Hepatocyte (in vitro differentiated cells): Measurements from ENCODE around the gene MAN1B1. TPM values are rescaled to one million over a fixed set of nuclear protein-coding genes. Genes with fewer than 3 reads are reported as not detected.

Source experiments
- DNase-seq: peaks from one replicate; pipeline ENCODE4 v3.0.0-alpha.2; 2016; ENCODE audit warnings: low spot score
- H2AFZ ChIP-seq: fragments of 200-600 bp; sonication (generic); 2 replicates; pipeline ENCODE4 v1.6.0; 2016; ENCODE audit warnings: antibody characterized with exemption, mild to moderate bottlenecking
- H3K27ac ChIP-seq: fragments of 200-600 bp; sonication (generic); 2 replicates; pipeline ENCODE4 v1.5.1; 2016; ENCODE audit warnings: mild to moderate bottlenecking
- H3K27me3 ChIP-seq: fragments of 200-600 bp; sonication (generic); 2 replicates; pipeline ENCODE4 v1.6.1; 2016
- H3K36me3 ChIP-seq: fragments of 200-600 bp; sonication (generic); replicated peaks from 2 replicates; pipeline ENCODE4 v1.5.1; 2016; ENCODE audit warnings: low read depth; ENCODE audit not compliant: insufficient read depth
- H3K4me1 ChIP-seq: fragments of 200-600 bp; sonication (generic); 2 replicates; pipeline ENCODE4 v1.5.1; 2016; ENCODE audit warnings: mild to moderate bottlenecking, moderate library complexity; ENCODE audit not compliant: insufficient read depth
- H3K4me2 ChIP-seq: fragments of 200-600 bp; sonication (generic); 2 replicates; pipeline ENCODE4 v1.6.0; 2016
- H3K4me3 ChIP-seq: fragments of 200-600 bp; sonication (generic); 2 replicates; pipeline ENCODE4 v1.5.1; 2016; ENCODE audit warnings: mild to moderate bottlenecking
- H3K79me2 ChIP-seq: fragments of 200-600 bp; sonication (generic); 2 replicates; pipeline ENCODE4 v1.6.0; 2017; ENCODE audit warnings: mild to moderate bottlenecking
- H3K9me2 ChIP-seq: fragments of 200-600 bp; sonication (generic); replicated peaks from 2 replicates; pipeline ENCODE4 v1.6.0; 2017; ENCODE audit warnings: mild to moderate bottlenecking; ENCODE audit not compliant: insufficient read depth
- H3K9me3 ChIP-seq: fragments of 200-600 bp; sonication (generic); 2 replicates; pipeline ENCODE4 v1.5.1; 2016; ENCODE audit warnings: low read depth, mild to moderate bottlenecking
- H4K20me1 ChIP-seq: fragments of 200-600 bp; sonication (generic); 2 replicates; pipeline ENCODE4 v1.6.0; 2016; ENCODE audit warnings: mild to moderate bottlenecking; ENCODE audit not compliant: insufficient read depth, poor library complexity, severe bottlenecking
- EZH2 ChIP-seq: fragments of 200-600 bp; sonication (generic); IDR thresholded peaks from 2 replicates; pipeline ENCODE4 v1.6.1; 2016; ENCODE audit warnings: antibody characterized with exemption, mild to moderate bottlenecking, borderline replicate concordance
- EZH2phosphoT487 ChIP-seq: fragments of 200-600 bp; sonication (generic); IDR thresholded peaks from one replicate; pipeline ENCODE4 v1.6.1; 2018; ENCODE audit warnings: antibody characterized with exemption, mild to moderate bottlenecking, low read depth, moderate library complexity; ENCODE audit not compliant: unreplicated experiment, severe bottlenecking
- whole genome bisulfite sequencing: methylation state at CpG from one replicate; pipeline ENCODE4 v1.1.6; 2016; ENCODE audit warnings: low lambda C conversion rate; ENCODE audit errors: missing lambda C conversion rate; 5-methylcytosine and 5-hydroxymethylcytosine counted together
- polyA plus RNA-seq: library from polyadenylated mRNA; unstranded; fragments of >200 nt; fragmentation: Nextera tagmentation; extraction: Ambion mirVana; gene quantifications from 2 replicates; pipeline ENCODE4 v1.2.1, GENCODE V29; 2016
- total RNA-seq: library from RNA; depleted of rRNA; stranded (reverse); fragments of >200 nt; gene quantifications from 2 replicates; pipeline ENCODE4 v1.2.3, GENCODE V29; 2014
- TF ChIP-seq, protein P1 (sequence below): fragments of 200-600 bp; sonication (generic); IDR thresholded peaks from 2 replicates; pipeline ENCODE4 v1.5.1; 2016; ENCODE audit warnings: antibody characterized with exemption, mild to moderate bottlenecking; ENCODE audit not compliant: poor library complexity

Gene MAN1B1
- total and polyA plus RNA-seq, 2 experiments from 2014 or later = 60.8 to 94.2 TPM

DNA sequence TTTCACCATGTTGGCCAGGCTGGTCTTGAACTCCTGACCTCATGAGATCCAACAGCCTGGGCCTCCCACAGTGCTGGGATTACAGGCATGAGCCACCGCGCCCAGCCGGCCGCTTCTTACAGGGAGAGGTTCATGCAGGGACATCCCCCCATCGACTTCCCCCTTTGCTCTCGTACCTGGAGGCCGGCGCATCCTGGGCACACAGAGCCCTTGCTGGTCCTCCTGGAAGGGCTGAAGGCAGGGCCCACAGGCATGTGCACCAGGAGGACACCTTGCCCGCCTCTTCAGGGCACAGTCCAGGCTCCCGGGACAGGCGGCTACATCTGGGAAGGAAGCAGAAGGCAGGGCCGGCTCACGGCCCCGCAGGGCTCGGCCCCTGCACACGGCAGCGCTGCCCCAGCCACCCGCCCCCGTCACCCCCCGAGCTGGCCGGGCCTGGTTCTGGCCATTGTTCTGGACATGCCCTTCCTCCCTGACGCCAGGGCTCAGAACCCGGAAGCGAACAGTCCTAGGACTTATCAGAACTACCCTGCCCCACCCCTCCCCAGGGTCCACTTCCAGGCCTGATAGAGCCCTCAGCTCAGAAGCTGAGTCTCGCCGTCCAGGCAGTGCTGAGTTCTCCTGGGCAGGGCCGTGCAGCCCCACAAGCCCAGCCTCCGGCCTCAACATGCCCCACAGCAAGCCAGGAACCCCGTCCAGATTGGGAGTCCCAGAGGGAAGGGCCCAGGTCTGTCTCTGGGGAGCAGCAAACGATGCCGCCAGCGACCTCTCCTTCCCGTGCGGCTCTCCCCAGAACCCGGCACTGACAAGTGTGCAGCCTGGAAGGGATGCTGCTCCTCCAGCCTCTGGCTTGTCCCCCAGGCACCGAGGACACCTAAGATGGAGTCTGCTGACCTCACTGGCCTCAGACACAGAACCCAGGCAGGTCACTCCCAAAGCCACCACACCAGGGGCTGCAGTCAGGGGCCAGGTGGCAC lies 43.7 kb upstream of the MAN1B1 start:
- Histone ChIP-seq H3K9me3 (no peaks in the 10 kb centered on the region), H3K79me2 (peaks cover 3% of the 10 kb centered on the region), H3K27me3 (peaks cover 15% of the 10 kb centered on the region), H3K4me1 (peaks cover 5% of the 10 kb centered on the region), H3K4me3 (no peak overlapping the region), H3K9me2 (no peaks in the 10 kb centered on the region), H2AFZ (no peak overlapping the region), H4K20me1 (peaks cover 13% of the 10 kb centered on the region), H3K36me3 (no peaks in the 10 kb centered on the region), H3K4me2 (no peak overlapping the region), H3K27ac (no peak overlapping the region)
- TF ChIP-seq, protein P1, sequence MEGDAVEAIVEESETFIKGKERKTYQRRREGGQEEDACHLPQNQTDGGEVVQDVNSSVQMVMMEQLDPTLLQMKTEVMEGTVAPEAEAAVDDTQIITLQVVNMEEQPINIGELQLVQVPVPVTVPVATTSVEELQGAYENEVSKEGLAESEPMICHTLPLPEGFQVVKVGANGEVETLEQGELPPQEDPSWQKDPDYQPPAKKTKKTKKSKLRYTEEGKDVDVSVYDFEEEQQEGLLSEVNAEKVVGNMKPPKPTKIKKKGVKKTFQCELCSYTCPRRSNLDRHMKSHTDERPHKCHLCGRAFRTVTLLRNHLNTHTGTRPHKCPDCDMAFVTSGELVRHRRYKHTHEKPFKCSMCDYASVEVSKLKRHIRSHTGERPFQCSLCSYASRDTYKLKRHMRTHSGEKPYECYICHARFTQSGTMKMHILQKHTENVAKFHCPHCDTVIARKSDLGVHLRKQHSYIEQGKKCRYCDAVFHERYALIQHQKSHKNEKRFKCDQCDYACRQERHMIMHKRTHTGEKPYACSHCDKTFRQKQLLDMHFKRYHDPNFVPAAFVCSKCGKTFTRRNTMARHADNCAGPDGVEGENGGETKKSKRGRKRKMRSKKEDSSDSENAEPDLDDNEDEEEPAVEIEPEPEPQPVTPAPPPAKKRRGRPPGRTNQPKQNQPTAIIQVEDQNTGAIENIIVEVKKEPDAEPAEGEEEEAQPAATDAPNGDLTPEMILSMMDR = no peak
- TF ChIP-seq EZH2 (no peak), EZH2phosphoT487 (no peak)
- 91% methylated on average over 31 of the region's 36 CpGs for WGBS
- no peak for DNase-seq

DNA sequence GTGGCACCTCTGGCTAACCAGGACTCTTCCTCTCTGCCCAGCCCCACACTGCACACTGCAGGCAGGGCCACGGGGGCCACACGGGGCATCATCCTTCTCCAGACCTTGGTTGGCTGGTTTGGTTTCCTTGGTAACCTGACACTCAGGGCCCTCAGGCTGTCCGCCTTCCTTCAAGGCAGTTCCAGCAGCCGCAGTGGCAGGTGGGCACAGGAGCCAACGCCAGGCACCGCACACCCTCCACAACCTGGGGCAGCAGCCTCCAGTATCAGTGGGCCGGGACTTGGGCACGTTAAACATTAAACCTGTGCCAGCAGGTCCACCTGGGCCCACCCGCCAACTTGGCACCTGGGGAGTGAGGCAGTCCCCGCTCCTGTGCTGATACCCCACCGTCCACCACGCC lies 42.7 kb upstream of the MAN1B1 start:
- no peak for TF ChIP-seq EZH2
- TF ChIP-seq, protein P1 = no peak
- no peak for TF ChIP-seq EZH2phosphoT487
- H3K9me3 ChIP-seq = no peaks in the 10 kb centered on the region
- H3K4me1 ChIP-seq = peaks cover 5% of the 10 kb centered on the region
- no peak for DNase-seq
- H3K27ac ChIP-seq = no peak overlapping the region
- no peak overlapping the region for H2AFZ ChIP-seq
- peaks cover 3% of the 10 kb centered on the region for H3K79me2 ChIP-seq
- no peak overlapping the region for H3K4me2 ChIP-seq
- H4K20me1 ChIP-seq = peaks cover 13% of the 10 kb centered on the region
- WGBS = 89% methylated on average over 12 of the region's 12 CpGs
- H3K9me2 ChIP-seq = no peaks in the 10 kb centered on the region
- no peaks in the 10 kb centered on the region for H3K36me3 ChIP-seq
- H3K27me3 ChIP-seq = peaks cover 21% of the 10 kb centered on the region
- H3K4me3 ChIP-seq = no peak overlapping the region

DNA sequence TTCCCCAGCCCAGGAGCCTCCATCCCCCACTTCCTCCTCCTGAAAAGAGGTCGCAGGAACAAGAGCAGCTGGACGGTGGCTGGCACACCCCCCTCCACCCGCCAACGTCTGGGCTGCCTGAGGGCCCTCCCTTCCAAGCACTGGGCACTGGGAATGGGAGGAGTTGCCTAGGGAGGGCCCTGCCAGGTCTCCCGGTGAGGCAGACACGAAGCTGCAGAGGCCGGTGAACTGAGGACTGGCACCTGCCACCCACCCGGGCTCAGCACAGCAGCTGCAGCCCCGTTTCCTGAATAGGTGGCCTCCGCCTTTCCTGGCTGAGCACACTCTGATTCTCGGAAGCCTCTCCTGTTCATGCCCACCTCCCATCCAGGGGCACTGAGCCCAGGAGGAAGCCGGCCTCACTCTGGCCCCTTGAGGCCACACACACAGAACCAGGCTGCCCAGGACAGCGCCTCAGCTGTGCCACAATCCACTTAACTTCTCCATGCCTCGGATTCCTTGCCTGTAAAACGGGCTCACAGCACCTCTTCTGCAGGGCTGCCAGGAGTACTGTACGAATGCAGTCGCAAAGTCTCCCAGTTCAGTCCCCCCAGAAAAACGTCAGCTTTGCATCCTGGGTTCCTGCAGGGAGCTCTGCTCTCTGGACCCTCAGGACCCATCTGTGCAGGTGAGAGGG lies 42.1 kb upstream of the MAN1B1 start:
- Histone ChIP-seq H3K27me3 (peaks cover 27% of the 10 kb centered on the region), H3K4me2 (peak overlapping the region; percentile 100), H3K4me1 (peaks cover 5% of the 10 kb centered on the region), H3K79me2 (peaks cover 3% of the 10 kb centered on the region), H3K9me2 (no peaks in the 10 kb centered on the region), H3K4me3 (peak overlapping the region; percentile 33), H2AFZ (no peak overlapping the region), H3K36me3 (no peaks in the 10 kb centered on the region), H4K20me1 (peaks cover 13% of the 10 kb centered on the region), H3K9me3 (no peaks in the 10 kb centered on the region), H3K27ac (no peak overlapping the region)
- 74% methylated on average over 18 of the region's 18 CpGs for WGBS
- no peak for DNase-seq
- TF ChIP-seq EZH2phosphoT487 (no peak), EZH2 (no peak)
- TF ChIP-seq, protein P1 = no peak
